Spleen (tissue), 7 donors: ENCODE results near the gene HEATR1.

ENCODE experiments used
- POLR2A ChIP-seq, 3 donors: fragments of 450-650 bp; IDR thresholded peaks; one replicate each; pipeline ENCODE4 v1.5.1; 2017; ENCODE audit warnings: antibody characterized with exemption in 3 of 3, mild to moderate bottlenecking in 1 of 3
- TF ChIP-seq, protein P1 (sequence below), 11 experiments: fragments of 200-600 bp in 7 of 11; fragments of 450-650 bp in 4 of 11; sonication (generic) in 4 of 11; IDR thresholded peaks in 8 of 11; conservative IDR thresholded peaks in 3 of 11; 1 replicate in 7 of 11; 2 replicates in 4 of 11; pipeline versions ENCODE4 v1.4.0 to v1.8.0; 2016 to 2021; ENCODE audit warnings: antibody characterized with exemption in 11 of 11, inconsistent platforms in 4 of 11, mild to moderate bottlenecking in 1 of 11
- donor health status: DM: no; HTN: no; CAD: no; lungs with moderate emphysema.
- donor health status: DM: no; HTN: no; CAD: no.
- donor health status: DM: no; HTN: no; CAD: no.

DNA sequence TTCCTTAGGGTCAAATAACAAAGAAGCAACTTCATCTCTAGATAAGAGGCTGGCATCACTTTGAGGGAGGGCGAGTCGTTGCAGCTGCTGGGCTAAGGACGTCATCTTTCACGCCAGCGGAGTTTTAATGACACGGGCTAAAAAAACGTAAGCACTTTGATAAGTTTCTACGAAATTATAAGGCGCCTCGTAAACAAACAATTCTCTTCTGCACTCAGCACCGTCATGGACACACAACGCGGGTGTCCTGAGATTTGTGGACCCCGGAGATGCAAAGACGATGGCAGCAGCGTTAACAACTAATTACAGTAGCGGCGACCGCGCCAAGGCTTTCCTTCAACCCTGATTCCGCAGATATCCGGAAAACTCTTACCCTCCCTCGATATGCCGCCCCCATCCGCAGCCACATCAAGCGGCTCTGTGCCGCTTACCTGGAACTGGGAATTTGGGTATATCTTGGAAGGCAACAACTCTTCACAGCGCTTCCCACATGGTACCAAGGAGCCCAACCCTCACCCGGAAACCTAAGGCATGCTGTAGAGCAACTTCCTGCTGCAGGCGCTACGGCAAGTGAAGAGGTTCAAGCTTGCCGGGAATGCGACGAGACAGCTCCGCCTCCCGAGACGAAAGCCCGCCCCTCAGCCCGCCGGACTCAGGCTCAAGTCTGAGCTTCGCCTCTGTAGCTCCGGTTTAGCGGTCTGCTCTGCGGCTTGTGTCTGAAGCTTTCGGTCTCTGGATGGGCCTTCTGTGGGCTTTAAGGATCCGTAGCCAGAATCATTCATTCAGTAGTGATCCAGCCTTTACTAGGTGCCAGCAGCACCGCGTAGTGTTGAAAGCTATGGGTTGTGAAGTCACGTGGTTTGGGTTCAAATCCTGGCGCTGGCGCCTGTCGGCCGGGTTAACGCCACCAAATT lies at the start of gene HEATR1:
- TF ChIP-seq, protein P1, sequence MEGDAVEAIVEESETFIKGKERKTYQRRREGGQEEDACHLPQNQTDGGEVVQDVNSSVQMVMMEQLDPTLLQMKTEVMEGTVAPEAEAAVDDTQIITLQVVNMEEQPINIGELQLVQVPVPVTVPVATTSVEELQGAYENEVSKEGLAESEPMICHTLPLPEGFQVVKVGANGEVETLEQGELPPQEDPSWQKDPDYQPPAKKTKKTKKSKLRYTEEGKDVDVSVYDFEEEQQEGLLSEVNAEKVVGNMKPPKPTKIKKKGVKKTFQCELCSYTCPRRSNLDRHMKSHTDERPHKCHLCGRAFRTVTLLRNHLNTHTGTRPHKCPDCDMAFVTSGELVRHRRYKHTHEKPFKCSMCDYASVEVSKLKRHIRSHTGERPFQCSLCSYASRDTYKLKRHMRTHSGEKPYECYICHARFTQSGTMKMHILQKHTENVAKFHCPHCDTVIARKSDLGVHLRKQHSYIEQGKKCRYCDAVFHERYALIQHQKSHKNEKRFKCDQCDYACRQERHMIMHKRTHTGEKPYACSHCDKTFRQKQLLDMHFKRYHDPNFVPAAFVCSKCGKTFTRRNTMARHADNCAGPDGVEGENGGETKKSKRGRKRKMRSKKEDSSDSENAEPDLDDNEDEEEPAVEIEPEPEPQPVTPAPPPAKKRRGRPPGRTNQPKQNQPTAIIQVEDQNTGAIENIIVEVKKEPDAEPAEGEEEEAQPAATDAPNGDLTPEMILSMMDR (IDR thresholded peaks at IDR 0.05 in 8 of 11, conservative IDR thresholded peaks at IDR 0.05 in 3 of 11): peak in 1 of 11 experiments; percentile 25
- TF ChIP-seq POLR2A (IDR thresholded peaks at IDR 0.05): peak in 2 of 3 donors; percentile 11 to 50
